Sigmoid colon (tissue), 4 donors: ENCODE results near the gene HNRNPK.

Source experiments
- CTCF ChIP-seq, 4 experiments: fragments of 450-650 bp in 3 of 4; fragments of 200-600 bp in 1 of 4; IDR thresholded peaks; one replicate each; pipeline ENCODE4 v1.5.1; 2016 to 2019; ENCODE audit warnings: antibody characterized with exemption in 4 of 4, mild to moderate bottlenecking in 3 of 4, moderate library complexity in 2 of 4
- EP300 ChIP-seq, 4 donors: sonication (generic); formaldehyde crosslinking; IDR thresholded peaks; one replicate each; pipeline ENCODE4 v1.6.1; 2017; ENCODE audit warnings: antibody characterized with exemption in 4 of 4
- POLR2A ChIP-seq, 2 donors: fragments of 450-650 bp; IDR thresholded peaks; one replicate each; pipeline ENCODE4 v1.6.1; 2016; ENCODE audit warnings: antibody characterized with exemption in 2 of 2, mild to moderate bottlenecking in 2 of 2, moderate library complexity in 2 of 2

DNA sequence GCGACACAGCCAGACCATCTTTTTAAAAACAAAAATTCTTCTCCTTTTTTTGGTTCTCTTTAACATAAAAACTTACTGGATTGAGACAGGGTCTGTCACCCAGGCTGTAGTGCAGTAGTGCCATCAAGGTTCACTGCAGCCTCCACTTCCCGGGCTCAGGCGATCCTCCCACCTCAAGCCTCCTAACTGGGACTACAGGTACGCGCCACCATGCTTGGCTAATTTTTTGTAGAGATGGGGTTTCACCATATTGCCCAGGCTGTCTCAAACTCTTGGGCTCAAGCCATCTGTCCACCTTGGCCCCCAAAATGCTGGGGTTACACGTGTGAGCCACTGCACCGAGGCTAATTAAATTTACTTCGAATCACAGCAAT, 13.8 kb downstream of the HNRNPK start:
- TF ChIP-seq CTCF (IDR thresholded peaks at IDR 0.05) (no peak), POLR2A (IDR thresholded peaks at IDR 0.05) (no peak), EP300 (IDR thresholded peaks at IDR 0.05) (no peak)
